ENCODE measurements around the gene UPF1. TPM values are rescaled to one million over a fixed set of nuclear protein-coding genes. Genes with fewer than 3 reads are reported as not detected.

Gene UPF1
- polyA plus RNA-seq, 1 of the 3 experiments (the other 2 are of a cell fraction), result 33.3 TPM

DNA sequence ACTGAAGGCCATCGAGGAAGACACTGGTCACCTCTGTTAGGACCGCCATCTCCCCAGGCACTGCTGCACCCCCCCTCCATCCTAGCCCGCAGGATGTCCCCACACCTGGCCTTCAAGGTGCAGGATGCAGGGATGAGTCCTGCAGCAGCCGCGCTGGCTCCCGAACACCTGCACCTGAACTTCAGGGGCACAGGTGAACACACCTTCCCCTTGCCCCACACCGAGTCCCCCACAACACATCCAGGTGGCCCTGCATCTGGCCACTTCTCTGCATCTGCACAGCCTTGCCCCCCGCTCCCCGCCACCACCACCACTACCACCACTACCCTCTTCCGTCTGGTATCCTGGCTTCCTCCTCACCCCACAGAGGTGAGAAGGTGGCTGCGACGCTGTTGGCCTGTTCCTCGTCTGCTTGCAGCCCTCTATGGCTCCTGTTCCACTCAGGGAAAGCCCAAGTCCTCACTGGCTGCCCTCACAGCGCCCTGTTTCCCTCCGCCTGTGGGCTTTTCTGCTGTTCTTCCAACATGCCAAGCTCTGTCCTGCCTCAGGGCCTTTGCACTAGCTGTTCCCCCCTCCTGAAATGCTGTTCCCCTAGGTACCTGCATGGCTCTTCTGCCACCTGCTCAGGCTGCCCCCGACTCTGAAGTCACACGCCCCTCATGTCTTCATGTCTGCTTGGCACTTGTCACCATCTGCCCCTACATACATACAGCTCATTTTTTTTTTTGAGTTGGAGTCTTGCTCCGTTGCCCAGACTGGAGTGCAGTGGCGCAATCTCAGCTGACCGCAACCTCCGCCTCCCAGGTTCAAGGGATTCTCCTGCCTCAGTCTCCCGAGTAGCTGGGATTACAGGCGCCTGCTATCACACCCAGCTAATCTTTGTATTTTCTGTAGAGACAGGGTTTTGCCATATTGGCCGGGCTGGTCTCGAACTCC, 65.6 kb downstream of the UPF1 start:
- Histone ChIP-seq H2AFZ (ENCODE audit: low read depth) (no peak overlapping the region), H3K4me1 (ENCODE audit: control insufficient read depth in 1 of 2, insufficient read depth in 2 of 2, low read depth in 1 of 2, low read length in 1 of 2) (peaks cover 0 to 24% of the 10 kb centered on the region in 2 experiments; a peak in 1 of 4 replicates), H3K9me2 (no peaks in the 10 kb centered on the region), H3K9ac (no peak overlapping the region), H3K27me3 (ENCODE audit: insufficient read depth) (no peaks in the 10 kb centered on the region), H3K27ac (ENCODE audit: low read depth in 2 of 2, low read length in 1 of 2) (no peak overlapping the region), H3K79me2 (ENCODE audit: insufficient read depth) (no peaks in the 10 kb centered on the region), H3K4me3 (ENCODE audit: low read depth in 2 of 2, low read length in 1 of 2) (no peak overlapping the region), H4K20me1 (ENCODE audit: insufficient read depth) (no peaks in the 10 kb centered on the region), H3K36me3 (replicated peaks in 1 of 2; ENCODE audit: control insufficient read depth in 1 of 2, insufficient read depth in 2 of 2, low read length in 1 of 2) (peaks cover 0 to 20% of the 10 kb centered on the region in 2 experiments), H3K9me3 (no peaks in the 10 kb centered on the region), H3F3A (replicated peaks; ENCODE audit: insufficient read depth) (peaks cover 9% of the 10 kb centered on the region), H3K4me2 (no peak overlapping the region)
- WGBS (ENCODE audit: low lambda C conversion rate), result 97% methylated on average over 23 of the region's 25 CpGs
- POLR2A ChIA-PET, result interaction anchor here (0.5 to 2.1 kb wide), 3 partner anchors 10 to 25 kb away, joined by 3 to 9 read pairs (median 6); partner anchors contain the start of genes COPE and DDX49
- no peak for DNase-seq
- TF ChIP-seq ELF1 (IDR thresholded peaks at IDR 0.05) (no peak), RCOR1 (IDR thresholded peaks at IDR 0.05; ENCODE audit: low read length) (no peak), TCF12 (IDR thresholded peaks at IDR 0.05) (no peak), IRF3 (IDR thresholded peaks at IDR 0.05; ENCODE audit: low read depth, low read length) (no peak), RAD21 (IDR thresholded peaks at IDR 0.05; ENCODE audit: low read length) (no peak), POLR2AphosphoS5 (IDR thresholded peaks at IDR 0.05; ENCODE audit: low read depth, low read length) (no peak), EZH2phosphoT487 (IDR thresholded peaks at IDR 0.05; ENCODE audit: borderline replicate concordance, low read depth) (no peak), RFX5 (IDR thresholded peaks at IDR 0.05; ENCODE audit: low read length) (no peak), FOXM1 (IDR thresholded peaks at IDR 0.05; ENCODE audit: low read depth) (no peak), USF1 (IDR thresholded peaks at IDR 0.05; ENCODE audit: borderline replicate concordance, low read depth) (no peak), YY1 (IDR thresholded peaks at IDR 0.05; ENCODE audit: low read depth) (no peak), FOSL2 (IDR thresholded peaks at IDR 0.05; ENCODE audit: borderline replicate concordance, low read depth) (no peak), TAF1 (IDR thresholded peaks at IDR 0.05; ENCODE audit: borderline replicate concordance, low read depth, low read length) (no peak), CHD2 (IDR thresholded peaks at IDR 0.05; ENCODE audit: low read length, partially characterized antibody) (no peak), FOXJ3 (CRISPR knock-in tag; IDR thresholded peaks at IDR 0.05) (no peak), SMC3 (IDR thresholded peaks at IDR 0.05; ENCODE audit: low read depth, low read length) (no peak), ZBTB33 (IDR thresholded peaks at IDR 0.05; ENCODE audit: borderline replicate concordance, low read depth) (no peak), MEF2A (IDR thresholded peaks at IDR 0.05; ENCODE audit: borderline replicate concordance, low read depth) (no peak), NFIC (IDR thresholded peaks at IDR 0.05; ENCODE audit: borderline replicate concordance) (no peak)
- TF ChIP-seq, protein P1, sequence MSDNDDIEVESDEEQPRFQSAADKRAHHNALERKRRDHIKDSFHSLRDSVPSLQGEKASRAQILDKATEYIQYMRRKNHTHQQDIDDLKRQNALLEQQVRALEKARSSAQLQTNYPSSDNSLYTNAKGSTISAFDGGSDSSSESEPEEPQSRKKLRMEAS (IDR thresholded peaks at IDR 0.05; ENCODE audit: low read depth), result no peak
- CTCF ChIA-PET, result interaction anchor here (1.1 to 6.3 kb wide), 7 partner anchors 21 to 308 kb away, joined by 3 to 76 read pairs (median 15); partner anchors contain the start of genes COPE, DDX49 and REX1BD

All from SK-N-SH (cell line).